H1 (cell line): Measurements from ENCODE around the gene LRCH1. TPM values are rescaled to one million over a fixed set of nuclear protein-coding genes. Genes with fewer than 3 reads are reported as not detected.

Source experiments
- CTCF ChIA-PET: fragments of 300-600 bp; sonication (Branson Sonifier 250); formaldehyde crosslinking; loops from one replicate; lab custom pipeline; 2021; ENCODE audit not compliant: partially characterized antibody; lab: Charles Lee
- POLR2A ChIA-PET: fragments of 300-600 bp; sonication (Branson Sonifier 250); formaldehyde crosslinking; loops from one replicate; lab custom pipeline; 2021; ENCODE audit warnings: inconsistent platforms; ENCODE audit not compliant: partially characterized antibody; lab: Charles Lee
- DNase-seq, 2 experiments: peaks; one replicate each; pipeline versions ENCODE4 v3.0.0 to v3.0.0-alpha.2; 2010 to 2022; ENCODE audit warnings: low spot score in 2 of 2, low read depth in 1 of 2, mixed read lengths in 1 of 2
- FAIRE-seq: peaks from 2 replicates; lab custom pipeline; 2011; peaks lifted over from hg19 to GRCh38; lab: Jason Lieb, UNC
- H2AFZ ChIP-seq: 2 replicates; pipeline ENCODE4 v1.8.1; 2012; ENCODE audit warnings: low read length, inconsistent platforms
- H2AK5ac ChIP-seq: 2 replicates; pipeline ENCODE4 v1.6.1; 2013; ENCODE audit warnings: low read depth, low read length
- H2BK120ac ChIP-seq: replicated peaks from 2 replicates; pipeline ENCODE3; 2013; ENCODE audit warnings: low read depth, low read length, inconsistent platforms
- H2BK12ac ChIP-seq: 2 replicates; pipeline ENCODE4 v1.6.1; 2013; ENCODE audit warnings: low read depth, low read length
- H2BK15ac ChIP-seq: 2 replicates; pipeline ENCODE4 v1.6.1; 2013; ENCODE audit warnings: low read length
- H2BK20ac ChIP-seq: 2 replicates; pipeline ENCODE4 v1.6.1; 2013; ENCODE audit warnings: low read length
- H2BK5ac ChIP-seq: 2 replicates; pipeline ENCODE4 v1.6.1; 2013; ENCODE audit warnings: low read depth, low read length
- H3K14ac ChIP-seq: 2 replicates; pipeline ENCODE4 v1.6.1; 2013; ENCODE audit warnings: inconsistent platforms; ENCODE audit not compliant: insufficient read length
- H3K18ac ChIP-seq: 2 replicates; pipeline ENCODE4 v1.6.1; 2013; ENCODE audit warnings: low read length; ENCODE audit errors: extremely low read depth
- H3K23ac ChIP-seq: 2 replicates; pipeline ENCODE4 v1.6.1; 2013; ENCODE audit warnings: inconsistent platforms; ENCODE audit not compliant: insufficient read length
- H3K23me2 ChIP-seq: 2 replicates; pipeline ENCODE4 v1.6.1; 2013; ENCODE audit warnings: low read depth, low read length
- H3K27ac ChIP-seq: 2 replicates; pipeline ENCODE4 v1.6.1; 2011; ENCODE audit warnings: low read depth, low read length, inconsistent platforms
- H3K27me3 ChIP-seq, 4 experiments: replicated peaks in 1 of 4; 1 replicate in 1 of 4; 2 replicates in 3 of 4; pipeline versions ENCODE4 v1.6.1 to v1.8.1; 2011 to 2013; ENCODE audit warnings: low read length in 3 of 4, mild to moderate bottlenecking in 3 of 4, inconsistent platforms in 2 of 4, mixed read lengths in 2 of 4, moderate library complexity in 1 of 4; ENCODE audit not compliant: control insufficient read depth in 3 of 4, insufficient read depth in 3 of 4; ENCODE audit errors: extremely low read depth in 1 of 4
- H3K36me3 ChIP-seq, 4 experiments: 2 replicates each; pipeline versions ENCODE4 v1.6.1 to v1.8.1; 2011 to 2013; ENCODE audit warnings: mild to moderate bottlenecking in 4 of 4, low read length in 3 of 4, moderate library complexity in 2 of 4, control low read depth in 1 of 4, inconsistent platforms in 1 of 4; ENCODE audit not compliant: insufficient read depth in 4 of 4, control insufficient read depth in 2 of 4
- H3K4ac ChIP-seq: replicated peaks from 2 replicates; pipeline ENCODE3; 2013; ENCODE audit warnings: low read length, low read depth, mixed read lengths, inconsistent platforms; ENCODE audit not compliant: insufficient read length
- H3K4me1 ChIP-seq, 4 experiments: replicated peaks in 1 of 4; 1 replicate in 1 of 4; 2 replicates in 3 of 4; pipeline versions ENCODE4 v1.6.1 to v1.8.1; 2011 to 2013; ENCODE audit warnings: low read length in 3 of 4, inconsistent platforms in 2 of 4, mixed read lengths in 1 of 4; ENCODE audit not compliant: insufficient read depth in 4 of 4, control insufficient read depth in 3 of 4
- H3K4me2 ChIP-seq, 2 experiments: 2 replicates each; pipeline versions ENCODE4 v1.6.1 to v1.8.1; 2011 to 2013; ENCODE audit warnings: low read depth in 2 of 2, low read length in 2 of 2, control low read depth in 1 of 2, inconsistent platforms in 1 of 2, mild to moderate bottlenecking in 1 of 2; ENCODE audit not compliant: insufficient read depth in 1 of 2
- H3K4me3 ChIP-seq, 4 experiments: fragments of 200-600, 300-600 bp in 1 of 4; sonication (generic), shearing (Covaris generic), sonication (Bioruptor Twin) in 1 of 4; 2 replicates each; pipeline versions ENCODE4 v1.5.1 to v1.8.1; 2011 to 2016; ENCODE audit warnings: low read length in 4 of 4, low read depth in 3 of 4, control low read depth in 2 of 4, inconsistent platforms in 2 of 4, mild to moderate bottlenecking in 2 of 4, mixed read lengths in 1 of 4, moderate library complexity in 1 of 4; ENCODE audit not compliant: insufficient read depth in 2 of 4; ENCODE audit errors: extremely low read depth in 1 of 4
- H3K56ac ChIP-seq: replicated peaks from 2 replicates; pipeline ENCODE3; 2013; ENCODE audit warnings: low read depth, mild to moderate bottlenecking, mixed read lengths, low read length, inconsistent platforms; ENCODE audit not compliant: insufficient read length
- H3K79me1 ChIP-seq: 2 replicates; pipeline ENCODE4 v1.6.1; 2013; ENCODE audit warnings: low read depth, low read length, control low read depth
- H3K79me2 ChIP-seq, 2 experiments: 2 replicates each; pipeline versions ENCODE4 v1.6.1 to v1.8.1; 2012 to 2013; ENCODE audit warnings: low read length in 2 of 2, mild to moderate bottlenecking in 2 of 2, inconsistent platforms in 1 of 2; ENCODE audit not compliant: insufficient read depth in 2 of 2, control insufficient read depth in 1 of 2
- H3K9ac ChIP-seq, 4 experiments: replicated peaks in 1 of 4; 1 replicate in 1 of 4; 2 replicates in 3 of 4; pipeline versions ENCODE4 v1.6.1 to v1.8.1; 2011 to 2013; ENCODE audit warnings: low read depth in 3 of 4, low read length in 3 of 4, control low read depth in 2 of 4, mild to moderate bottlenecking in 2 of 4, moderate library complexity in 2 of 4, inconsistent platforms in 1 of 4; ENCODE audit errors: extremely low read depth in 1 of 4
- H3K9me3 ChIP-seq, 2 experiments: 2 replicates each; pipeline versions ENCODE4 v1.6.1 to v1.8.1; 2012 to 2013; ENCODE audit warnings: mild to moderate bottlenecking in 2 of 2, moderate library complexity in 2 of 2, control low read depth in 1 of 2, inconsistent platforms in 1 of 2, low read depth in 1 of 2, low read length in 1 of 2, mixed read lengths in 1 of 2; ENCODE audit not compliant: insufficient read depth in 2 of 2
- H4K20me1 ChIP-seq, 2 experiments: replicated peaks in 1 of 2; 2 replicates each; pipeline versions ENCODE3 to v1.8.1; 2011 to 2013; ENCODE audit warnings: inconsistent platforms in 2 of 2, low read length in 2 of 2, mild to moderate bottlenecking in 1 of 2; ENCODE audit not compliant: insufficient read depth in 2 of 2, control insufficient read depth in 1 of 2
- H4K5ac ChIP-seq: 2 replicates; pipeline ENCODE4 v1.6.1; 2013; ENCODE audit warnings: low read length, low read depth, mixed read lengths, inconsistent platforms; ENCODE audit not compliant: insufficient read length
- H4K8ac ChIP-seq: 2 replicates; pipeline ENCODE4 v1.8.0; 2013; ENCODE audit warnings: mild to moderate bottlenecking, moderate library complexity, low read length, inconsistent platforms; ENCODE audit not compliant: insufficient read depth; ENCODE audit errors: extremely low read depth
- H4K91ac ChIP-seq: replicated peaks from 2 replicates; pipeline ENCODE3; 2013; ENCODE audit warnings: low read length, mixed read lengths, inconsistent platforms; ENCODE audit not compliant: insufficient read length
- CHD2 ChIP-seq: IDR thresholded peaks from 2 replicates; pipeline ENCODE4 v1.6.1; 2012; ENCODE audit warnings: low read length, improper control_type of control experiment
- MAFK ChIP-seq: IDR thresholded peaks from 2 replicates; pipeline ENCODE4 v1.6.1; 2012; ENCODE audit warnings: low read depth, mild to moderate bottlenecking, improper control_type of control experiment, low read length
- WGBS, 2 experiments: shearing (Covaris generic) in 1 of 2; methylation state at CpG; one replicate each; pipeline versions ENCODE4 v1.1.6 to v1.1.7; 2013 to 2015; ENCODE audit warnings: low lambda C conversion rate in 2 of 2, mixed read lengths in 2 of 2, inconsistent platforms in 1 of 2, low coverage in 1 of 2, missing lambda C conversion rate in 1 of 2; ENCODE audit not compliant: insufficient replicate concordance in 2 of 2, insufficient coverage in 1 of 2, insufficient read length in 1 of 2; ENCODE audit errors: extremely low coverage in 1 of 2, missing lambda C conversion rate in 1 of 2; 5-methylcytosine and 5-hydroxymethylcytosine counted together
- polyA plus RNA-seq, 7 experiments: library from polyadenylated mRNA; depleted of rRNA in 3 of 7; stranded (reverse) in 5 of 7; unstranded in 2 of 7; fragments of >200 nt in 5 of 7; fragments of 200-250 nt in 2 of 7; gene quantifications; 1 replicate in 5 of 7; 2 replicates in 1 of 7; 4 replicates in 1 of 7; pipeline versions ENCODE4 v1.2.1 to v1.2.3, GENCODE V29; 2011 to 2013; ENCODE audit warnings: missing spikeins in 2 of 7, mixed read lengths in 2 of 7
- total RNA-seq: library from RNA; stranded (reverse); fragmentation: NEBNext Ultra II Directional; extraction: Animal tissue kit (Norgen Biotek cat#: 25700); gene quantifications from 2 replicates; pipeline ENCODE4 v1.2.1, GENCODE V29; 2021

The LRCH1 gene
- total and polyA plus RNA-seq, 2 of the 8 experiments (the other 6 are each of a cell fraction or from before 2014, with no cell fraction given) = 3.0 to 10.1 TPM

DNA sequence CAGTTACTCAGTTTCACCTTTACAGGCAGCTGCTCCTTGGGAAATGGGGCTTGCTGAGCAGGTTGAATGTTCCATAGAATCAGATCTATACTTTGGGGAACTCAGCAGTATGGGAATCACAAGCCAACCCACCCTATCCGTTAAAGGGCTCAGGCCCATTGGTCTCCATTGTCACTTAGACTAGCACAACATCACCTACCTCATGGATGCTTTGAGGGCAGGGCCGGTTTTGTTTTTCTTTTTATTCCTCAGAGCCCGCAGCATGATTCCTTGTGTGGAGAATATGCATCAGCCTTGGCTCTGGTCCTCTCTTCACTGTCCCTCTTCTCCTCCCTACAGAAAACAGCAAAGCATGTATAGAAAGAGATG lies 48.0 kb downstream of the LRCH1 start:
- no peak overlapping the region for H4K8ac ChIP-seq
- H2BK20ac ChIP-seq = no peak overlapping the region
- ChIA-PET POLR2A (no interaction called here), CTCF (interaction anchor here (0.6 to 1.0 kb wide), 2 partner anchors 20 to 99 kb away, joined by 3 read pairs; no protein-coding TSS in a partner anchor)
- peaks cover 2 to 3% of the 10 kb centered on the region in 2 experiments for H4K20me1 ChIP-seq
- H2BK12ac ChIP-seq = no peak overlapping the region
- H2BK5ac ChIP-seq = no peak overlapping the region
- no peak overlapping the region for H3K4me2 ChIP-seq
- H3K27me3 ChIP-seq = no peaks in the 10 kb centered on the region
- H2BK15ac ChIP-seq = no peak overlapping the region
- H3K36me3 ChIP-seq = no peaks in the 10 kb centered on the region
- H3K4me3 ChIP-seq = no peak overlapping the region
- no peak overlapping the region for H2BK120ac ChIP-seq
- peaks cover 2% of the 10 kb centered on the region; the same call in 1 of the 2 replicates for H3K79me1 ChIP-seq
- H4K91ac ChIP-seq = no peak overlapping the region
- H3K9me3 ChIP-seq = no peaks in the 10 kb centered on the region
- peaks cover 0 to 14% of the 10 kb centered on the region in 2 experiments; a peak in 1 of 4 replicates for H3K79me2 ChIP-seq
- H3K18ac ChIP-seq = no peak overlapping the region
- H3K23ac ChIP-seq = no peak overlapping the region
- FAIRE-seq (no peak), DNase-seq (no peak)
- no peak overlapping the region for H2AFZ ChIP-seq
- WGBS, 2 experiments = 73% methylated on average over 3 of the region's 3 CpGs; no CpG with 5 or more reads in 1 of the 2 experiments
- no peak overlapping the region for H3K27ac ChIP-seq
- TF ChIP-seq CHD2 = no peak
- TF ChIP-seq MAFK = no peak
- H3K4ac ChIP-seq = no peak overlapping the region
- no peak overlapping the region for H3K14ac ChIP-seq
- H2AK5ac ChIP-seq = no peak overlapping the region
- no peaks in the 10 kb centered on the region for H3K4me1 ChIP-seq
- no peak overlapping the region for H3K9ac ChIP-seq
- H3K23me2 ChIP-seq = no peaks in the 10 kb centered on the region
- no peak overlapping the region for H4K5ac ChIP-seq
- H3K56ac ChIP-seq = no peak overlapping the region
